ENCODE measurements around the gene PDE4B.

GRCh38 chr1:65793359-65793732 is 651 bp downstream of the PDE4B start:
- TF ChIP-seq POLR2AphosphoS5 (IDR thresholded peaks at IDR 0.05; ENCODE audit: insufficient read depth in 1 of 2, low read depth in 1 of 2) (no peak), CTCF (IDR thresholded peaks at IDR 0.05) (no peak), POLR2A (IDR thresholded peaks at IDR 0.05) (no peak)

All from vagina (tissue), 2 donors.